Endodermal cell (in vitro differentiated cells): ENCODE results near the gene PRUNE2. TPM values are rescaled to one million over a fixed set of nuclear protein-coding genes. Genes with fewer than 3 reads are reported as not detected.

ENCODE experiments used
- DNase-seq: peaks from one replicate; pipeline ENCODE4 v3.0.0-alpha.2; 2017
- H3K27ac ChIP-seq: 2 replicates; pipeline ENCODE4 v1.5.1; 2013; ENCODE audit warnings: mild to moderate bottlenecking, low read depth, low read length, moderate library complexity
- H3K27me3 ChIP-seq: 2 replicates; pipeline ENCODE4 v1.6.1; 2013; ENCODE audit warnings: mild to moderate bottlenecking, low read length, moderate library complexity; ENCODE audit not compliant: insufficient read depth, control insufficient read depth, poor library complexity, severe bottlenecking
- H3K36me3 ChIP-seq: 2 replicates; pipeline ENCODE4 v1.7.0; 2013; ENCODE audit warnings: mild to moderate bottlenecking, low read length, moderate library complexity; ENCODE audit not compliant: control insufficient read depth, insufficient read depth
- H3K4me1 ChIP-seq: one replicate; pipeline ENCODE4 v1.7.0; 2013; ENCODE audit warnings: low read length; ENCODE audit not compliant: control insufficient read depth, insufficient read depth
- H3K4me3 ChIP-seq: 2 replicates; pipeline ENCODE4 v1.5.1; 2013; ENCODE audit warnings: mild to moderate bottlenecking, low read length, moderate library complexity
- H3K9ac ChIP-seq: 2 replicates; pipeline ENCODE4 v1.6.1; 2013; ENCODE audit warnings: mild to moderate bottlenecking, low read length, moderate library complexity; ENCODE audit not compliant: poor library complexity, severe bottlenecking; ENCODE audit errors: extremely low read depth
- H3K9me3 ChIP-seq: 2 replicates; pipeline ENCODE4 v1.6.1; 2013; ENCODE audit warnings: mild to moderate bottlenecking, low read length, moderate library complexity; ENCODE audit not compliant: control insufficient read depth
- H3K27ac Mint-ChIP-seq: 2 replicates; pipeline ENCODE4 v1.8.0; 2020; ENCODE audit warnings: mixed read lengths
- H3K27me3 Mint-ChIP-seq: 2 replicates; pipeline ENCODE4 v1.8.0; 2021; ENCODE audit warnings: mild to moderate bottlenecking, mixed read lengths; ENCODE audit not compliant: insufficient read depth
- H3K36me3 Mint-ChIP-seq: 2 replicates; pipeline ENCODE4 v1.8.0; 2020; ENCODE audit warnings: low read depth, mixed read lengths
- H3K4me1 Mint-ChIP-seq: 2 replicates; pipeline ENCODE4 v1.8.0; 2020; ENCODE audit warnings: mixed read lengths
- H3K4me3 Mint-ChIP-seq: 2 replicates; pipeline ENCODE4 v1.8.0; 2020; ENCODE audit warnings: mild to moderate bottlenecking, moderate library complexity, mixed read lengths
- H3K9me3 Mint-ChIP-seq: 2 replicates; pipeline ENCODE4 v1.8.0; 2020; ENCODE audit warnings: mild to moderate bottlenecking, mixed read lengths
- CTCF ChIP-seq: fragments of 200-600 bp; sonication (generic); conservative IDR thresholded peaks from 2 replicates; pipeline ENCODE4 v1.5.0; 2021; ENCODE audit warnings: antibody characterized with exemption, mild to moderate bottlenecking
- WGBS, 2 experiments: methylation state at CpG; one replicate each; pipeline versions ENCODE4 v1.1.5 to v1.1.7; 2013; ENCODE audit warnings: missing lambda C conversion rate in 2 of 2, mixed read lengths in 1 of 2; ENCODE audit not compliant: insufficient coverage in 1 of 2, insufficient read length in 1 of 2; 5-methylcytosine and 5-hydroxymethylcytosine counted together
- total RNA-seq, 2 donors: library from RNA; stranded (reverse); fragmentation: NEBNext Ultra II Directional in 1 of 2; extraction: Animal tissue kit (Norgen Biotek cat#: 25700) in 1 of 2; gene quantifications; 2 replicates in 1 of 2; 3 replicates in 1 of 2; pipeline ENCODE4 v1.2.1, GENCODE V29; 2021

PRUNE2 gene
- total RNA-seq, 2 donors from 2014 or later, result 4.1 to 6.8 TPM

GRCh38 chr9:76709020-76709419 is 196.9 kb downstream of the PRUNE2 start:
- Mint-ChIP-seq H3K9me3 (no peaks in the 10 kb centered on the region), H3K36me3 (no peaks in the 10 kb centered on the region), H3K27ac (no peak overlapping the region), H3K4me1 (peaks cover 5% of the 10 kb centered on the region), H3K4me3 (no peak overlapping the region), H3K27me3 (peaks cover 28% of the 10 kb centered on the region)
- no peak overlapping the region for H3K9ac ChIP-seq
- TF ChIP-seq CTCF, result no peak
- no peak overlapping the region for H3K27ac ChIP-seq
- H3K4me3 ChIP-seq, result no peak overlapping the region
- H3K9me3 ChIP-seq, result no peaks in the 10 kb centered on the region
- H3K36me3 ChIP-seq, result no peaks in the 10 kb centered on the region
- 84 to 98% methylated on average over 6 to 9 of the region's 9 CpGs for WGBS, 2 experiments
- peaks cover 5% of the 10 kb centered on the region for H3K4me1 ChIP-seq
- no peak for DNase-seq
- H3K27me3 ChIP-seq, result no peaks in the 10 kb centered on the region

GRCh38 chr9:76707510-76707909 is 198.4 kb downstream of the PRUNE2 start:
- no peak overlapping the region for H3K27ac Mint-ChIP-seq
- no peaks in the 10 kb centered on the region for H3K36me3 ChIP-seq
- H3K27me3 Mint-ChIP-seq, result peaks cover 28% of the 10 kb centered on the region
- H3K9me3 Mint-ChIP-seq, result no peaks in the 10 kb centered on the region
- H3K4me1 Mint-ChIP-seq, result peaks cover 5% of the 10 kb centered on the region
- no peaks in the 10 kb centered on the region for H3K27me3 ChIP-seq
- H3K4me3 Mint-ChIP-seq, result no peak overlapping the region
- H3K9ac ChIP-seq, result no peak overlapping the region
- H3K27ac ChIP-seq, result no peak overlapping the region
- H3K4me3 ChIP-seq, result no peak overlapping the region
- no peaks in the 10 kb centered on the region for H3K36me3 Mint-ChIP-seq
- no peaks in the 10 kb centered on the region for H3K9me3 ChIP-seq
- H3K4me1 ChIP-seq, result peaks cover 5% of the 10 kb centered on the region
- WGBS, 2 experiments, result 92 to 93% methylated on average over 6 of the region's 6 CpGs
- TF ChIP-seq CTCF, result no peak
- no peak for DNase-seq

- H3K27ac Mint-ChIP-seq, result no peak overlapping the region
- Histone ChIP-seq H3K9ac (no peak overlapping the region), H3K4me1 (peaks cover 10% of the 10 kb centered on the region), H3K27ac (no peak overlapping the region), H3K36me3 (no peaks in the 10 kb centered on the region), H3K4me3 (no peak overlapping the region), H3K9me3 (no peaks in the 10 kb centered on the region), H3K27me3 (no peaks in the 10 kb centered on the region)
- peak; percentile 87 for TF ChIP-seq CTCF
- no peaks in the 10 kb centered on the region for H3K36me3 Mint-ChIP-seq
- H3K27me3 Mint-ChIP-seq, result peaks cover 28% of the 10 kb centered on the region
- H3K9me3 Mint-ChIP-seq, result no peaks in the 10 kb centered on the region
- 42 to 45% methylated on average over 8 to 9 of the region's 9 CpGs for WGBS, 2 experiments
- H3K4me1 Mint-ChIP-seq, result peaks cover 23% of the 10 kb centered on the region
- no peak overlapping the region for H3K4me3 Mint-ChIP-seq
- DNase-seq, result peak; percentile 63
Observed at GRCh38 chr9:76704593-76705204, 201.2 kb downstream of the PRUNE2 start.
